ENCODE data around the gene DNMT1. TPM values are rescaled to one million over a fixed set of nuclear protein-coding genes. Genes with fewer than 3 reads are reported as not detected.

The DNMT1 gene
- total RNA-seq, 1 experiment from 2014 or later, result 227 TPM

GRCh38 chr19:10084803-10085202, 110.0 kb downstream of the DNMT1 start:
- no peak overlapping the region for H3K18ac ChIP-seq (ENCODE audit: insufficient read length, low read depth, low read length)
- no peak overlapping the region for H3K27ac ChIP-seq (ENCODE audit: insufficient read length, low read depth, low read length)
- no peaks in the 10 kb centered on the region for H4K20me1 ChIP-seq (ENCODE audit: control insufficient read depth, insufficient read depth, insufficient read length)
- no peak overlapping the region for H4K5ac ChIP-seq (ENCODE audit: insufficient read length, low read depth, low read length)
- H2BK20ac ChIP-seq (ENCODE audit: low read depth, low read length, poor library complexity, severe bottlenecking), result no peak overlapping the region
- no peak overlapping the region for H2AFZ ChIP-seq (ENCODE audit: low read length)
- H4K91ac ChIP-seq (ENCODE audit: insufficient read length, low read depth, low read length), result no peak overlapping the region
- no peaks in the 10 kb centered on the region for H3K9me3 ChIP-seq (ENCODE audit: control insufficient read depth, low read depth, low read length)
- H3K23me2 ChIP-seq (ENCODE audit: insufficient read length, low read depth, low read length, poor library complexity, severe bottlenecking), result peaks cover 10% of the 10 kb centered on the region
- Mint-ChIP-seq H3K4me1 (peaks cover 7 to 9% of the 10 kb centered on the region in 2 experiments; a peak in 2 of 4 replicates), H3K4me3 (peak overlapping the region; percentile 75 to 90; a peak in 4 of 5 replicates), H3K27me3 (ENCODE audit: low read depth) (peaks cover 21% of the 10 kb centered on the region), H3K36me3 (ENCODE audit: insufficient read depth in 1 of 3, low read depth in 3 of 3) (peaks cover 0 to 2% (median under 1%) of the 10 kb centered on the region in 3 experiments; a peak in 2 of 7 replicates), H3K9me3 (peaks cover 0 to 2% of the 10 kb centered on the region in 2 experiments; a peak in 1 of 5 replicates), H3K27ac (no peak overlapping the region)
- H3K9ac ChIP-seq (ENCODE audit: extremely low read depth, insufficient read length, low read length), result no peak overlapping the region
- H2BK5ac ChIP-seq (ENCODE audit: insufficient read length, low read length), result no peak overlapping the region
- H2BK15ac ChIP-seq (ENCODE audit: low read depth, low read length), result no peak overlapping the region
- no peak for DNase-seq
- H3K4me1 ChIP-seq (ENCODE audit: insufficient read depth, low read length), result no peaks in the 10 kb centered on the region
- H2BK120ac ChIP-seq (ENCODE audit: low read depth, low read length, poor library complexity, severe bottlenecking), result no peak overlapping the region
- no peak overlapping the region for H2AK5ac ChIP-seq (ENCODE audit: insufficient read length, low read length)
- H3K4ac ChIP-seq (ENCODE audit: low read depth, low read length), result no peak overlapping the region
- no peak overlapping the region for H3K14ac ChIP-seq (ENCODE audit: insufficient read depth, low read length)
- no peak overlapping the region for H2BK12ac ChIP-seq (ENCODE audit: insufficient read length, low read depth, low read length)
- no peak overlapping the region for H3T11ph ChIP-seq (ENCODE audit: low read length)
- no peak overlapping the region for H3K56ac ChIP-seq (ENCODE audit: insufficient read length, low read depth, low read length)
- H3K27me3 ChIP-seq (ENCODE audit: insufficient read depth, low read length), result no peaks in the 10 kb centered on the region
- TF ChIP-seq, protein P1, sequence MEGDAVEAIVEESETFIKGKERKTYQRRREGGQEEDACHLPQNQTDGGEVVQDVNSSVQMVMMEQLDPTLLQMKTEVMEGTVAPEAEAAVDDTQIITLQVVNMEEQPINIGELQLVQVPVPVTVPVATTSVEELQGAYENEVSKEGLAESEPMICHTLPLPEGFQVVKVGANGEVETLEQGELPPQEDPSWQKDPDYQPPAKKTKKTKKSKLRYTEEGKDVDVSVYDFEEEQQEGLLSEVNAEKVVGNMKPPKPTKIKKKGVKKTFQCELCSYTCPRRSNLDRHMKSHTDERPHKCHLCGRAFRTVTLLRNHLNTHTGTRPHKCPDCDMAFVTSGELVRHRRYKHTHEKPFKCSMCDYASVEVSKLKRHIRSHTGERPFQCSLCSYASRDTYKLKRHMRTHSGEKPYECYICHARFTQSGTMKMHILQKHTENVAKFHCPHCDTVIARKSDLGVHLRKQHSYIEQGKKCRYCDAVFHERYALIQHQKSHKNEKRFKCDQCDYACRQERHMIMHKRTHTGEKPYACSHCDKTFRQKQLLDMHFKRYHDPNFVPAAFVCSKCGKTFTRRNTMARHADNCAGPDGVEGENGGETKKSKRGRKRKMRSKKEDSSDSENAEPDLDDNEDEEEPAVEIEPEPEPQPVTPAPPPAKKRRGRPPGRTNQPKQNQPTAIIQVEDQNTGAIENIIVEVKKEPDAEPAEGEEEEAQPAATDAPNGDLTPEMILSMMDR (conservative IDR thresholded peaks at IDR 0.05), result no peak
- no peak overlapping the region for H4K8ac ChIP-seq (replicated peaks; ENCODE audit: insufficient read length, low read depth, low read length)
- no peaks in the 10 kb centered on the region for H3K79me1 ChIP-seq (ENCODE audit: insufficient read depth, low read depth, low read length, poor library complexity, severe bottlenecking)
- no peak overlapping the region for H3K23ac ChIP-seq (ENCODE audit: insufficient read length, low read depth, low read length)
- no peak overlapping the region for H3K4me2 ChIP-seq (ENCODE audit: insufficient read depth, insufficient read length, low read length)
- no peaks in the 10 kb centered on the region for H3K79me2 ChIP-seq (ENCODE audit: insufficient read depth, low read length)
- no CpG with 5 or more reads among the region's 3 CpGs for WGBS (ENCODE audit: extremely low coverage, insufficient read length, low lambda C conversion rate)

Measured in H9 (cell line).